ENCODE measurements around the gene ME3. TPM values are rescaled to one million over a fixed set of nuclear protein-coding genes. Genes with fewer than 3 reads are reported as not detected.

ME3 gene
- total RNA-seq, 4 donors from 2014 or later: 1.9 to 18.3 (median 5.6) TPM

DNA sequence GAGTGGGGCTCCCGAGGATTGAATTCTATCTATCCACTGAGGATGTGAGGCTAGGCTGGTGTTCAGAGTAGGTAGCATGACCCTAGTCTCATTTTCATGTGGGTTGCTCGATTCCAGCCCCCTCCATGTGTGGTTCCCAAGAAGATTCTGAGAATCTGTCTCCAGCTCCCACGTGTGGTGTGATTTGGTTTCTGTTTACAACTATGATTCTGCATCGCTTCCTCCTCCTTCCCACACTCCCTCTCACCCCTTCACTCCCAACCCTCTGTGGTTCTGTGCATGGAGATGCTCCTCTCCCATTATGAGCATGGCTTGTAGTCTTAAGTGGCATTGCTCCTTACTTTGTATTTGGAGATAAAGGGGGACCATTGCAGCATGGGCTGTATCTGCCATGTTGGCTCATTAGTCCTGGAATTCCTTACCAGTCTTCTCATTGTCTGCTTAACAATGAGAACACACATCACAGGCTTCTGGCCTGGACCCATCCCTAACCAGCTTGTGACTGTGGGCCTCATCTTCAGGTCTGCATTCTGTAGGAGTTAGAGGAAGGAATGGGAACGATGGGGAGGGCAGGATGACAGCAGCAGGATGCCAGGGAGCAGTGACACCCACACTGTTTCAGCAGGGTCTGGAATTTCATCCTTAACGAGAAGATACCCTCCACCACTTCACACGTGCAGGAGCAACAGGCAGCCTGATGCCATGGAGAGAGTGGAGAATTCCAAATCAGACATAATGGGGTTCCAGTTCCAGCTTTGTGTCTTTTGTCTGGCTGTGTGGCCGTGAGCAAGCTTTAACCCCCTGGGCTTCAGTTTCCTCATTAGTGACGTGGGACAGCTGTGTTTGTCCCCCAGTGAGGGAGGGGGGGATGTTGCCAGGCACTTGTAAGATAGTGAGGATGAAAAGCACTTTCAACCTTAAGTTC lies 211.7 kb downstream of the ME3 start:
- Histone ChIP-seq H3K4me3 (no peak overlapping the region), H3K27me3 (no peaks in the 10 kb centered on the region), H3K36me3 (peaks cover 0 to 7% (median 0%) of the 10 kb centered on the region in 3 donors), H3K27ac (peak overlapping the region in 2 of 4 donors; percentile 52 to 71), H3K4me1 (peaks cover 0 to 31% (median 7%) of the 10 kb centered on the region in 3 donors), H3K9me3 (no peaks in the 10 kb centered on the region)
- intact Hi-C loops (cut with DNase I): no loop called here
- no peak for TF ChIP-seq POLR2A (IDR thresholded peaks at IDR 0.05)
- TF ChIP-seq, protein P1, sequence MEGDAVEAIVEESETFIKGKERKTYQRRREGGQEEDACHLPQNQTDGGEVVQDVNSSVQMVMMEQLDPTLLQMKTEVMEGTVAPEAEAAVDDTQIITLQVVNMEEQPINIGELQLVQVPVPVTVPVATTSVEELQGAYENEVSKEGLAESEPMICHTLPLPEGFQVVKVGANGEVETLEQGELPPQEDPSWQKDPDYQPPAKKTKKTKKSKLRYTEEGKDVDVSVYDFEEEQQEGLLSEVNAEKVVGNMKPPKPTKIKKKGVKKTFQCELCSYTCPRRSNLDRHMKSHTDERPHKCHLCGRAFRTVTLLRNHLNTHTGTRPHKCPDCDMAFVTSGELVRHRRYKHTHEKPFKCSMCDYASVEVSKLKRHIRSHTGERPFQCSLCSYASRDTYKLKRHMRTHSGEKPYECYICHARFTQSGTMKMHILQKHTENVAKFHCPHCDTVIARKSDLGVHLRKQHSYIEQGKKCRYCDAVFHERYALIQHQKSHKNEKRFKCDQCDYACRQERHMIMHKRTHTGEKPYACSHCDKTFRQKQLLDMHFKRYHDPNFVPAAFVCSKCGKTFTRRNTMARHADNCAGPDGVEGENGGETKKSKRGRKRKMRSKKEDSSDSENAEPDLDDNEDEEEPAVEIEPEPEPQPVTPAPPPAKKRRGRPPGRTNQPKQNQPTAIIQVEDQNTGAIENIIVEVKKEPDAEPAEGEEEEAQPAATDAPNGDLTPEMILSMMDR (IDR thresholded peaks at IDR 0.05): no peak
- no peak for DNase-seq
- 62 to 70% methylated on average over 9 of the region's 9 CpGs for WGBS, 2 donors

DNA sequence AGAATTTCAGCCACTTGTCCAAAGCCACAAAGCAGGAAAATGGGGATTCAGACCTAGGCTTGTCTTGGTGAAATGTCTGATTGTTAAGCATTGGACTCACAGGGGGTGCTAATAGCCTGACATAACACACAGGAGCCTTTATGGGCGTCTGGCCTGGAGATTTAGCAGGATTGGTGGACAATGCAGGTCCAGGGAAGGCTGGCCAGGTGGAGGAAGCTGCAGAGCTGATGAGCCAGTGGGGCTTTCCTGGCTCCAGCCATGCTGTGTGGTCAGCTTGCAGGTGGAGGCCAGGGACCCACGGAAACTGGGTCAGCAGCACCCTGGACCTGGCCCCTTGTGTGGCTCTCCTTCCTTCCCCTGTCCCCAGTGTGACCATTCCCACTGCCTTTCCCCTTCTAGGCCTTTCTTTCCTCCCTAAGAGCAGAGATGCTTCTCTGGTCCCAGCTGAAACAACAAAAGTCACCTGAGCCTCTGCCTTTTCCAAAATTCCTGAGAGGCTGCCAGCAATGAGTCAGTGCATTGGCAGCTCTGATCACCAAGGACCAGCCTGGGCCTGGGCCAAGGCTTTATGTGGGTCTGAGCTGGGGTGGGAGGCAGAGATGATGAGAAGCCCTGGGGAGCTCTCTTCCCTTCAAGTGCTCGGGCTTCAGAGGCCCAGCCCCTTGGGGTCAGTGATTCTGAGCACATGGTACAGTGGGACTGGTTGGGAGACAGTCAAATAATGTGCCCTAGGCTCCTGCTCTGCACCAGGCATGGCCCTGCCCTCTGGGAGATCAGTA lies 212.5 kb downstream of the ME3 start:
- intact Hi-C loops (cut with DNase I): loop anchor here (10.0 kb wide), 1 partner anchor 155 kb away; no protein-coding TSS in a partner anchor

DNA sequence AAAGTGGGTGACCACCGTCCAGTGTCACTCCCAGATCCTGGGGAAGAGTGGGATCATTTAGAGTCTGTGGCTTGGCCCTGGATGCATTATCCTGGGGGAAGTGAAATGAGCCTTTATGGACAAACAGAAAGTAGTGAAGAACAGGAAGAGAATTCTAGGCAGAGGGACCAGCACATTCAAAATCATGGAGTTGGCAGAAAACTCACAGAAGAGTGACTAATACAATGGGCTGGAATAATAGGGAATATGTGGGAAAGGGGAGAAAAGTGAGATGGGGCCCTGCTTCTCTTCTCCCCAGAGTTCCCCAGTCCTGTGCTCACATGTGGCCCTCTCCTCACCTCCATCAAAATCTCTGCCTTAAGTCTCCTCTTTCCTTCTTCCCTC lies 213.4 kb downstream of the ME3 start:
- TF ChIP-seq, protein P1 (IDR thresholded peaks at IDR 0.05): no peak
- TF ChIP-seq POLR2A (IDR thresholded peaks at IDR 0.05): no peak
- H3K36me3 ChIP-seq: no peaks in the 10 kb centered on the region
- peak overlapping the region; percentile 11 to 71 (median 45) for H3K27ac ChIP-seq

More for the DNA sequence above, 212.5 kb downstream of the ME3 start:
- TF ChIP-seq, protein P1 (IDR thresholded peaks at IDR 0.05): no peak
- no peak for TF ChIP-seq POLR2A (IDR thresholded peaks at IDR 0.05)
- WGBS, 2 donors: 21 to 61% methylated on average over 2 to 3 of the region's 3 CpGs
- H3K4me1 ChIP-seq: peaks cover 0 to 31% (median 7%) of the 10 kb centered on the region in 3 donors
- no peak overlapping the region for H3K4me3 ChIP-seq
- H3K27me3 ChIP-seq: no peaks in the 10 kb centered on the region
- H3K9me3 ChIP-seq: no peaks in the 10 kb centered on the region
- H3K36me3 ChIP-seq: peaks cover 0 to 1% (median 0%) of the 10 kb centered on the region in 3 donors
- H3K27ac ChIP-seq: peak overlapping the region in 3 of 4 donors; percentile 52 to 71 (median 58)
- DNase-seq: no peak

DNA sequence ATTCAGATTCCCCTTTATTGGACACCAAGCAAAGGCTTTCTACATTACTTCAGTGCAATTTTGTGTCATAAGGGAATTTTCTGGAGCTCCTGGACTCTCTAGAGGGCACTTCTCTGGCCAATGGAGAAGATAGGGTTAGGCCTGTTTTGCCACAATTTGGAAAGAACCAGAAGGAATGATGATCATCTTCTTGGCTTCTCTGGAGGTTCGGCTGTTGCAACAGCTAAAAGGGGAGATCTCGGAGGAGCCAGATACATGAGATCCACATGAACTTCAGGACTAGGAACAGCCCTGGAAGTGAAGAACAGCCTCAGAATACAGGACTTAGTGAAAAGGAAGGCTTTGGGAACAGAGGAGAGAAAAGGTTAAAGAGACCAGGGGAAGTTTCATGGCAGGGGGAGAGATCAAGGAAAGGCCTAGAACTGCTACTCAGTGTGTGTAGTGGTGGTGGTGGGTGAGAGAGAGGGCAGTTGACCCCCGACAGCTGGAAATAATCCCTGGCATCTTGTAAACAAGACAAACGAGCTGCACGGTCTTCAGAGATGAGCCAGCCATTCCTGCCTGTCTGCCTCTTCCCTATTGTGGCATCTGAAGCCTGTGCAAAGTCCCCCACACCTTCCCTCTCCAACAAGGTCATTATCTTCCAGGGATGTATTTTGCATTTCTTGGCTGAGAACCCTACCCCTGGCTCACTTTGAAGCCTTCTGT lies 214.0 kb downstream of the ME3 start:
- TF ChIP-seq, protein P1 (IDR thresholded peaks at IDR 0.05): no peak
- TF ChIP-seq POLR2A (IDR thresholded peaks at IDR 0.05): no peak
- no peaks in the 10 kb centered on the region for H3K36me3 ChIP-seq
- DNase-seq: no peak
- H3K27me3 ChIP-seq: no peaks in the 10 kb centered on the region
- H3K4me1 ChIP-seq: peaks cover 0 to 31% (median 7%) of the 10 kb centered on the region in 3 donors
- H3K27ac ChIP-seq: peak overlapping the region; percentile 11 to 71 (median 45)
- no peak overlapping the region for H3K4me3 ChIP-seq
- intact Hi-C loops (cut with DNase I): loop anchor here (10.0 kb wide), 1 partner anchor 156 kb away; no protein-coding TSS in a partner anchor
- 72 to 74% methylated on average over 5 of the region's 5 CpGs for WGBS, 2 donors
- H3K9me3 ChIP-seq: no peaks in the 10 kb centered on the region

More for the DNA sequence above, 213.4 kb downstream of the ME3 start:
- Histone ChIP-seq H3K4me1 (peaks cover 0 to 31% (median 7%) of the 10 kb centered on the region in 3 donors), H3K27me3 (no peaks in the 10 kb centered on the region), H3K9me3 (no peaks in the 10 kb centered on the region), H3K4me3 (no peak overlapping the region)
- DNase-seq: no peak
- 63 to 100% methylated on average over 1 of the region's 1 CpG for WGBS, 2 donors
- intact Hi-C loops (cut with DNase I): loop anchor here (10.0 kb wide), 1 partner anchor 156 kb away; no protein-coding TSS in a partner anchor
